HG02884 (cell line): ENCODE data around the gene EN1.

Source experiments
- ATAC-seq: cut with Tn5 transposase; IDR thresholded peaks from one replicate; pipeline ENCODE4 v1.9.1; 2021; ENCODE audit warnings: mild to moderate bottlenecking, moderate library complexity; ENCODE audit not compliant: unreplicated experiment

The EN1 gene

GRCh38 chr2:118846953-118847761, at the start of gene EN1:
EN1 (minus strand) TSS chr2:118847648; CDS start chr2:118847167, 481 bp downstream.
- ATAC-seq: no peak

- ATAC-seq: no peak
These were observed 45.7 kb upstream of the EN1 start for GRCh38 chr2:118893100-118893499.

- ATAC-seq: no peak
These were observed 42.5 kb upstream of the EN1 start for GRCh38 chr2:118889995-118890394.

- ATAC-seq: no peak
These were observed 36.3 kb upstream of the EN1 start for GRCh38 chr2:118883792-118884191.

GRCh38 chr2:118882693-118883336, 35.4 kb upstream of the EN1 start:
- ATAC-seq: peak; percentile 75

GRCh38 chr2:118881490-118882129, 34.2 kb upstream of the EN1 start:
- ATAC-seq: peak; percentile 92

- ATAC-seq: no peak
These were observed 33.1 kb upstream of the EN1 start for GRCh38 chr2:118880501-118880900.

- no peak for ATAC-seq
These were observed 31.2 kb upstream of the EN1 start for GRCh38 chr2:118878531-118879149.

- no peak for ATAC-seq
These were observed 27.9 kb upstream of the EN1 start for GRCh38 chr2:118875318-118875717.

- no peak for ATAC-seq
These were observed 26.9 kb upstream of the EN1 start for GRCh38 chr2:118874324-118874723.

GRCh38 chr2:118865106-118865505, 17.7 kb upstream of the EN1 start:
- peak; percentile 98 for ATAC-seq

GRCh38 chr2:118864207-118864606, 16.8 kb upstream of the EN1 start:
- no peak for ATAC-seq

- no peak for ATAC-seq
These were observed 14.3 kb upstream of the EN1 start for GRCh38 chr2:118861731-118862130.

- no peak for ATAC-seq
These were observed 13.8 kb upstream of the EN1 start for GRCh38 chr2:118861242-118861641.

GRCh38 chr2:118860506-118860905, 13.1 kb upstream of the EN1 start:
- no peak for ATAC-seq

GRCh38 chr2:118859157-118859770, 11.8 kb upstream of the EN1 start:
- ATAC-seq: no peak

- no peak for ATAC-seq
These were observed 11.2 kb upstream of the EN1 start for GRCh38 chr2:118858485-118859156.

GRCh38 chr2:118857677-118858484, 10.4 kb upstream of the EN1 start:
- no peak for ATAC-seq

- no peak for ATAC-seq
These were observed 9.7 kb upstream of the EN1 start for GRCh38 chr2:118856978-118857676.
